ENCODE data around the gene NDUFA9. TPM values are rescaled to one million over a fixed set of nuclear protein-coding genes. Genes with fewer than 3 reads are reported as not detected.

The NDUFA9 gene
- 438 and 533 TPM in 2 replicates for polyA plus RNA-seq

GRCh38 chr12:4648501-4649357 lies at the start of gene NDUFA9, which contains the start of gene AKAP3:
Gene NDUFA9 (plus strand): TSS chr12:4649114. CDS start chr12:4649127, 13 bp downstream.
Gene AKAP3 (minus strand): TSS chr12:4649051. CDS start chr12:4638196, 10,855 bp downstream.

Other genes with a start within 250 kb of the NDUFA9 start
- 1.4 TPM in 1 of 2 replicates, not detected in the other for gene FGF6, start 203.3 kb upstream of the NDUFA9 start, polyA plus RNA-seq
- 1.8 and 6.7 TPM in 2 replicates for gene RAD51AP1, start 110.2 kb upstream of the NDUFA9 start, polyA plus RNA-seq
- 5.5 and 19.3 TPM in 2 replicates for gene DYRK4, start 86.9 kb upstream of the NDUFA9 start, polyA plus RNA-seq
- gene AKAP3, start 63 bp upstream of the NDUFA9 start, polyA plus RNA-seq = 0.22 and 1.0 TPM in 2 replicates
- gene GALNT8, start 71.3 kb downstream of the NDUFA9 start, polyA plus RNA-seq = 76.3 and 79.6 TPM in 2 replicates

Measured in Purkinje cell (primary cell).